ENCODE data around the gene APAF1.

APAF1 gene

DNA sequence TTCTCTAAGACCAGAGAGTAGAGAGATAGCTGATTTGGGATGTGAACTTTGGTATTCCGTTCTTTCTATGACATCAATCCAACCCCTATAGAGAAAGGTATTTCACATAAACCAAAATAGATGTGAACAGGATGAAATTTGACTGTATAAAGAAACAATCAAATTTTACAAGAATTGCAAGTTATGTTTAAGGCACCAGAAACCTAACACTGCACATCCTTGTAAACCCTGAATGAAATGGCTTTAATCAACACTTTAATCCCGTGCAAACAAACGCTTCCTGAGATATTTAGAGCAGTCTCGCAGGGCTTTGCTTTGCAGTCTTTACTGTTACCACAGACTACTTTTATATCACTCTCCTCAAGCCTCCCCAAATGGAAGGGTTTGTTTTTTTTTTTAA, 125.1 kb downstream of the APAF1 start (continued):
- TF ChIP-seq ZNF596 (tag by site-specific recombination; IDR thresholded peaks at IDR 0.05) (0 out of 2 replicates have a peak, but pooled peaks have one; percentile 9), ZNF473 (tag by site-specific recombination; IDR thresholded peaks at IDR 0.05) (no peak), ZNF623 (tag by site-specific recombination; IDR thresholded peaks at IDR 0.05) (no peak), ZNF2 (tag by site-specific recombination; IDR thresholded peaks at IDR 0.05) (no peak), ZSCAN23 (tag by site-specific recombination; IDR thresholded peaks at IDR 0.05) (no peak), BCL11A (tag by site-specific recombination; IDR thresholded peaks at IDR 0.05; ENCODE audit: low read depth) (no peak), ZNF341 (tag by site-specific recombination; IDR thresholded peaks at IDR 0.05; ENCODE audit: low read depth) (no peak), ZNF48 (tag by site-specific recombination; IDR thresholded peaks at IDR 0.05) (no peak)
- TF ChIP-seq, protein P1, sequence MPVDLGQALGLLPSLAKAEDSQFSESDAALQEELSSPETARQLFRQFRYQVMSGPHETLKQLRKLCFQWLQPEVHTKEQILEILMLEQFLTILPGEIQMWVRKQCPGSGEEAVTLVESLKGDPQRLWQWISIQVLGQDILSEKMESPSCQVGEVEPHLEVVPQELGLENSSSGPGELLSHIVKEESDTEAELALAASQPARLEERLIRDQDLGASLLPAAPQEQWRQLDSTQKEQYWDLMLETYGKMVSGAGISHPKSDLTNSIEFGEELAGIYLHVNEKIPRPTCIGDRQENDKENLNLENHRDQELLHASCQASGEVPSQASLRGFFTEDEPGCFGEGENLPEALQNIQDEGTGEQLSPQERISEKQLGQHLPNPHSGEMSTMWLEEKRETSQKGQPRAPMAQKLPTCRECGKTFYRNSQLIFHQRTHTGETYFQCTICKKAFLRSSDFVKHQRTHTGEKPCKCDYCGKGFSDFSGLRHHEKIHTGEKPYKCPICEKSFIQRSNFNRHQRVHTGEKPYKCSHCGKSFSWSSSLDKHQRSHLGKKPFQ (tag by site-specific recombination; IDR thresholded peaks at IDR 0.05): peak; percentile 58; the same call in 1 of the 2 replicates
- TF ChIP-seq, protein P2, sequence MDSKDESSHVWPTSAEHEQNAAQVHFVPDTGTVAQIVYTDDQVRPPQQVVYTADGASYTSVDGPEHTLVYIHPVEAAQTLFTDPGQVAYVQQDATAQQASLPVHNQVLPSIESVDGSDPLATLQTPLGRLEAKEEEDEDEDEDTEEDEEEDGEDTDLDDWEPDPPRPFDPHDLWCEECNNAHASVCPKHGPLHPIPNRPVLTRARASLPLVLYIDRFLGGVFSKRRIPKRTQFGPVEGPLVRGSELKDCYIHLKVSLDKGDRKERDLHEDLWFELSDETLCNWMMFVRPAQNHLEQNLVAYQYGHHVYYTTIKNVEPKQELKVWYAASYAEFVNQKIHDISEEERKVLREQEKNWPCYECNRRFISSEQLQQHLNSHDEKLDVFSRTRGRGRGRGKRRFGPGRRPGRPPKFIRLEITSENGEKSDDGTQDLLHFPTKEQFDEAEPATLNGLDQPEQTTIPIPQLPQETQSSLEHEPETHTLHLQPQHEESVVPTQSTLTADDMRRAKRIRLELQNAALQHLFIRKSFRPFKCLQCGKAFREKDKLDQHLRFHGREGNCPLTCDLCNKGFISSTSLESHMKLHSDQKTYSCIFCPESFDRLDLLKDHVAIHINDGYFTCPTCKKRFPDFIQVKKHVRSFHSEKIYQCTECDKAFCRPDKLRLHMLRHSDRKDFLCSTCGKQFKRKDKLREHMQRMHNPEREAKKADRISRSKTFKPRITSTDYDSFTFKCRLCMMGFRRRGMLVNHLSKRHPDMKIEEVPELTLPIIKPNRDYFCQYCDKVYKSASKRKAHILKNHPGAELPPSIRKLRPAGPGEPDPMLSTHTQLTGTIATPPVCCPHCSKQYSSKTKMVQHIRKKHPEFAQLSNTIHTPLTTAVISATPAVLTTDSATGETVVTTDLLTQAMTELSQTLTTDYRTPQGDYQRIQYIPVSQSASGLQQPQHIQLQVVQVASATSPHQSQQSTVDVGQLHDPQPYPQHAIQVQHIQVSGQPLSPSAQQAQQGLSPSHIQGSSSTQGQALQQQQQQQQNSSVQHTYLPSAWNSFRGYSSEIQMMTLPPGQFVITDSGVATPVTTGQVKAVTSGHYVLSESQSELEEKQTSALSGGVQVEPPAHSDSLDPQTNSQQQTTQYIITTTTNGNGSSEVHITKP (tag by site-specific recombination; IDR thresholded peaks at IDR 0.05): no peak
- TF ChIP-seq, protein P3, sequence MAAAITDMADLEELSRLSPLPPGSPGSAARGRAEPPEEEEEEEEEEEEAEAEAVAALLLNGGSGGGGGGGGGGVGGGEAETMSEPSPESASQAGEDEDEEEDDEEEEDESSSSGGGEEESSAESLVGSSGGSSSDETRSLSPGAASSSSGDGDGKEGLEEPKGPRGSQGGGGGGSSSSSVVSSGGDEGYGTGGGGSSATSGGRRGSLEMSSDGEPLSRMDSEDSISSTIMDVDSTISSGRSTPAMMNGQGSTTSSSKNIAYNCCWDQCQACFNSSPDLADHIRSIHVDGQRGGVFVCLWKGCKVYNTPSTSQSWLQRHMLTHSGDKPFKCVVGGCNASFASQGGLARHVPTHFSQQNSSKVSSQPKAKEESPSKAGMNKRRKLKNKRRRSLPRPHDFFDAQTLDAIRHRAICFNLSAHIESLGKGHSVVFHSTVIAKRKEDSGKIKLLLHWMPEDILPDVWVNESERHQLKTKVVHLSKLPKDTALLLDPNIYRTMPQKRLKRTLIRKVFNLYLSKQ (tag by site-specific recombination; IDR thresholded peaks at IDR 0.05; ENCODE audit: borderline replicate concordance): no peak
- TF ChIP-seq, protein P4, sequence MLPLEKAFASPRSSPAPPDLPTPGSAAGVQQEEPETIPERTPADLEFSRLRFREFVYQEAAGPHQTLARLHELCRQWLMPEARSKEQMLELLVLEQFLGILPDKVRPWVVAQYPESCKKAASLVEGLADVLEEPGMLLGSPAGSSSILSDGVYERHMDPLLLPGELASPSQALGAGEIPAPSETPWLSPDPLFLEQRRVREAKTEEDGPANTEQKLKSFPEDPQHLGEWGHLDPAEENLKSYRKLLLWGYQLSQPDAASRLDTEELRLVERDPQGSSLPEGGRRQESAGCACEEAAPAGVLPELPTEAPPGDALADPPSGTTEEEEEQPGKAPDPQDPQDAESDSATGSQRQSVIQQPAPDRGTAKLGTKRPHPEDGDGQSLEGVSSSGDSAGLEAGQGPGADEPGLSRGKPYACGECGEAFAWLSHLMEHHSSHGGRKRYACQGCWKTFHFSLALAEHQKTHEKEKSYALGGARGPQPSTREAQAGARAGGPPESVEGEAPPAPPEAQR (tag by site-specific recombination; IDR thresholded peaks at IDR 0.05): no peak

DNA sequence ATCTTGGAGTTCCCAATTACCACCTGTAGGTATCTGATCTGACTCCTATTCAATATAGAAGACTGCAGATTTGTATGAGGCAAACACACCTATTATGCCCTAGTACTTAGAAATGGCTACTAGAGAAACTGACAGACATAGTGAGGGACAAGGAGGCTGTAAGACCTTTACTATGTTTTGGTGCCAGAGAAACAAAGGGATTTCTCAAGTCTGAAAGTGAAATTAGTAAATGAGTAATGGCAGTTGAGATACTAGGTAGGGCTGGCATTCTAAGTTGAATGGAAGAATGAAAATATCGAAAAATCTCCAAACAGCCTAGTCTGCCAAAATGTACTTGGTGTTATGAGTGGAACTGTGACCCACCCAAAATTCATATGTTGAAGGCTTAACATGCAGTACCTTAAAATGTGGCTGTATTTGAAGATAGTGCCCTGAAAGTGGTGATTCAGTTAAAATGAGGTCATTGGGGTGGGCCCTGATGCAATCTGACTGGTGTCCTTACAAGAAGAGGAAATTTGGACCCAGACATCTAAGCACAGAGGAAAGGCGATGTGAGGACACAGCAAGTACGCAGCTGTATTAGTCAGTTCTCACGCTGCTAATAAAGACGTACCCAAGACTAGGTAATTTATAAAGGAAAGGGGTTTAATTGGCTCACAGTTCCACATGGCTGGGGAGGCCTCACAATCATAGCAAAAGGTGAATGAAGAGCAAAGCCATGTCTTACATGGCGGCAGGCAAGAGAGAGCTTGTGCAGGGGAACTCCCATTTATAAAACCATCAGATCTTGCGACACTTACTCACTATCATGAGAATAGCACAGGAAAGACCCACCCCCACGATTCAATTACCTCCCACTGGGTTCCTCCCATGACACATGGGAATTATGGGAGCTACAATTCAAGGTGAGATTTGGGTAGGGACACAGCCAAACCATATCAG, 127.0 kb downstream of the APAF1 start:
- TF ChIP-seq, protein P5, sequence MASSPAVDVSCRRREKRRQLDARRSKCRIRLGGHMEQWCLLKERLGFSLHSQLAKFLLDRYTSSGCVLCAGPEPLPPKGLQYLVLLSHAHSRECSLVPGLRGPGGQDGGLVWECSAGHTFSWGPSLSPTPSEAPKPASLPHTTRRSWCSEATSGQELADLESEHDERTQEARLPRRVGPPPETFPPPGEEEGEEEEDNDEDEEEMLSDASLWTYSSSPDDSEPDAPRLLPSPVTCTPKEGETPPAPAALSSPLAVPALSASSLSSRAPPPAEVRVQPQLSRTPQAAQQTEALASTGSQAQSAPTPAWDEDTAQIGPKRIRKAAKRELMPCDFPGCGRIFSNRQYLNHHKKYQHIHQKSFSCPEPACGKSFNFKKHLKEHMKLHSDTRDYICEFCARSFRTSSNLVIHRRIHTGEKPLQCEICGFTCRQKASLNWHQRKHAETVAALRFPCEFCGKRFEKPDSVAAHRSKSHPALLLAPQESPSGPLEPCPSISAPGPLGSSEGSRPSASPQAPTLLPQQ (tag by site-specific recombination; IDR thresholded peaks at IDR 0.05): peak; percentile 26; the same call in 1 of the 2 replicates
- TF ChIP-seq, protein P6, sequence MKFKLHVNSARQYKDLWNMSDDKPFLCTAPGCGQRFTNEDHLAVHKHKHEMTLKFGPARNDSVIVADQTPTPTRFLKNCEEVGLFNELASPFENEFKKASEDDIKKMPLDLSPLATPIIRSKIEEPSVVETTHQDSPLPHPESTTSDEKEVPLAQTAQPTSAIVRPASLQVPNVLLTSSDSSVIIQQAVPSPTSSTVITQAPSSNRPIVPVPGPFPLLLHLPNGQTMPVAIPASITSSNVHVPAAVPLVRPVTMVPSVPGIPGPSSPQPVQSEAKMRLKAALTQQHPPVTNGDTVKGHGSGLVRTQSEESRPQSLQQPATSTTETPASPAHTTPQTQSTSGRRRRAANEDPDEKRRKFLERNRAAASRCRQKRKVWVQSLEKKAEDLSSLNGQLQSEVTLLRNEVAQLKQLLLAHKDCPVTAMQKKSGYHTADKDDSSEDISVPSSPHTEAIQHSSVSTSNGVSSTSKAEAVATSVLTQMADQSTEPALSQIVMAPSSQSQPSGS (tag by site-specific recombination; IDR thresholded peaks at IDR 0.05; ENCODE audit: low read depth): peak; percentile 6; the same call in 1 of the 2 replicates
- TF ChIP-seq ZNF37A (tag by site-specific recombination; IDR thresholded peaks at IDR 0.05) (no peak), ZNF664 (tag by site-specific recombination; IDR thresholded peaks at IDR 0.05) (no peak)
- CTCF ChIA-PET: interaction anchor here (0.6 kb wide), 1 partner anchor 119 kb away, joined by 5 read pairs; no protein-coding TSS in a partner anchor
- Histone ChIP-seq H3K9me3 (ENCODE audit: control insufficient read depth, insufficient read depth, low read depth, low read length) (no peaks in the 10 kb centered on the region), H3K4me3 (ENCODE audit: low read depth, low read length) (no peak overlapping the region), H3K4me1 (ENCODE audit: control insufficient read depth, insufficient read depth, low read length) (peaks cover 14% of the 10 kb centered on the region; the same call in 1 of the 2 replicates), H3K36me3 (ENCODE audit: control insufficient read depth in 2 of 2, insufficient read depth in 1 of 2, low read length in 2 of 2) (no peaks in the 10 kb centered on the region), H3K27ac (ENCODE audit: extremely low read depth, low read depth, low read length) (no peak overlapping the region)
- POLR2A ChIA-PET: no interaction called here
